ENCODE measurements around the gene FGB. TPM values are rescaled to one million over a fixed set of nuclear protein-coding genes. Genes with fewer than 3 reads are reported as not detected.

Gene FGB
- total RNA-seq, 1 donor from 2014 or later = not detected

- no peak for DNase-seq (ENCODE audit: low spot score)
These were observed 56.0 kb downstream of the FGB start for GRCh38 chr4:154618708-154619315.

DNA sequence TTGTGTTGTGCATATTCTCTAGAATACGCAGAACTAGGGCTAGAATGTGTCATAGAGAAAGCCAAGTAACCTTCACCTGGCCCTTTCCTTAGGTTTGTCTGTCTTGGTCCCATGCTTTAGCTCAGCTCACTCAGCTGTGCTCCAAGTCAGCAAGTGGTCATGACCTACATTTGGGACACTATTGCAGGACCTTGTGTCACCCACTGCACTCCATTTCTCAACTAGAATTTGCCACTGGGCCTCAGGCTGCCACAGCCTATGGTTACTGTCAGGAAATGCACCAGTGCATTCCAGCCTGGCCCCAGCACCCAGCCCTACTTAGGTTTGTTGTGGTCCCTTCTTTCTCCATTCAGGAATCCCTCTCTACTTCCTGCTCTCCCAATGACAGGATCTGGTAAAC is 57.3 kb downstream of the FGB start:
- no peak for DNase-seq (ENCODE audit: low spot score)

Other genes starting within 250 kb of the FGB start
- gene DCHS2, start 71.2 kb upstream of the FGB start, total RNA-seq = 0.32 TPM
- 66.8 TPM for gene PLRG1, start 12.6 kb upstream of the FGB start, total RNA-seq
- gene FGA, start 27.7 kb downstream of the FGB start, total RNA-seq = not detected
- gene FGG, start 49.6 kb downstream of the FGB start, total RNA-seq = not detected
- gene LRAT, start 181.0 kb downstream of the FGB start, total RNA-seq = 0.39 TPM
- gene RBM46, start 218.3 kb downstream of the FGB start, total RNA-seq = not detected